SK-N-SH (cell line): ENCODE measurements around the gene SNAP25.

Experiments used
- CTCF ChIP-seq: fragments of 200-600 bp; sonication (generic); IDR thresholded peaks from 2 replicates; pipeline ENCODE4 v1.6.1; 2017; ENCODE audit warnings: antibody characterized with exemption, mild to moderate bottlenecking, moderate library complexity
- FOSL2 ChIP-seq: IDR thresholded peaks from 2 replicates; pipeline ENCODE4 v1.4.0; 2012; ENCODE audit warnings: low read depth, mild to moderate bottlenecking, moderate library complexity, borderline replicate concordance
- GABPA ChIP-seq: IDR thresholded peaks from 2 replicates; pipeline ENCODE4 v1.4.0; 2012; ENCODE audit warnings: low read depth, mild to moderate bottlenecking
- MEF2A ChIP-seq: IDR thresholded peaks from 2 replicates; pipeline ENCODE4 v1.4.0; 2012; ENCODE audit warnings: low read depth, borderline replicate concordance
- MXI1 ChIP-seq: IDR thresholded peaks from 2 replicates; pipeline ENCODE4 v1.6.1; 2012; ENCODE audit warnings: mild to moderate bottlenecking, low read depth, low read length, improper control_type of control experiment
- PBX3 ChIP-seq: IDR thresholded peaks from 2 replicates; pipeline ENCODE4; 2012
- RAD21 ChIP-seq: IDR thresholded peaks from 2 replicates; pipeline ENCODE4 v1.6.1; 2012; ENCODE audit warnings: mild to moderate bottlenecking, low read length
- RCOR1 ChIP-seq: fragments of 150-350 bp; IDR thresholded peaks from 2 replicates; pipeline ENCODE4 v1.6.1; 2017; ENCODE audit warnings: antibody characterized with exemption, low read length
- REST ChIP-seq: IDR thresholded peaks from 2 replicates; pipeline ENCODE4 v1.6.1; 2012; ENCODE audit warnings: mild to moderate bottlenecking, low read depth, low read length, moderate library complexity
- USF2 ChIP-seq: fragments of 150-350 bp; IDR thresholded peaks from 2 replicates; pipeline ENCODE4 v1.6.1; 2017; ENCODE audit warnings: antibody characterized with exemption, low read length, low read depth, borderline replicate concordance
- ZBTB33 ChIP-seq: IDR thresholded peaks from 2 replicates; pipeline ENCODE4 v1.4.0; 2012; ENCODE audit warnings: low read depth, borderline replicate concordance

GRCh38 chr20:10308652-10309051, 90.0 kb downstream of the SNAP25 start:
- TF ChIP-seq REST (no peak), CTCF (no peak), RCOR1 (no peak), MXI1 (no peak), GABPA (no peak), ZBTB33 (no peak), MEF2A (no peak), FOSL2 (no peak), PBX3 (no peak), USF2 (no peak), RAD21 (no peak)
